Measurements from ENCODE around the gene UBXN6.
A peak's percentile ranks its signal among the peaks of the same experiment; 100 is the strongest.

The UBXN6 gene

GRCh38 chr19:4493104-4493928 is 35.7 kb upstream of the UBXN6 start:
- DNase-seq, result no peak

DNA sequence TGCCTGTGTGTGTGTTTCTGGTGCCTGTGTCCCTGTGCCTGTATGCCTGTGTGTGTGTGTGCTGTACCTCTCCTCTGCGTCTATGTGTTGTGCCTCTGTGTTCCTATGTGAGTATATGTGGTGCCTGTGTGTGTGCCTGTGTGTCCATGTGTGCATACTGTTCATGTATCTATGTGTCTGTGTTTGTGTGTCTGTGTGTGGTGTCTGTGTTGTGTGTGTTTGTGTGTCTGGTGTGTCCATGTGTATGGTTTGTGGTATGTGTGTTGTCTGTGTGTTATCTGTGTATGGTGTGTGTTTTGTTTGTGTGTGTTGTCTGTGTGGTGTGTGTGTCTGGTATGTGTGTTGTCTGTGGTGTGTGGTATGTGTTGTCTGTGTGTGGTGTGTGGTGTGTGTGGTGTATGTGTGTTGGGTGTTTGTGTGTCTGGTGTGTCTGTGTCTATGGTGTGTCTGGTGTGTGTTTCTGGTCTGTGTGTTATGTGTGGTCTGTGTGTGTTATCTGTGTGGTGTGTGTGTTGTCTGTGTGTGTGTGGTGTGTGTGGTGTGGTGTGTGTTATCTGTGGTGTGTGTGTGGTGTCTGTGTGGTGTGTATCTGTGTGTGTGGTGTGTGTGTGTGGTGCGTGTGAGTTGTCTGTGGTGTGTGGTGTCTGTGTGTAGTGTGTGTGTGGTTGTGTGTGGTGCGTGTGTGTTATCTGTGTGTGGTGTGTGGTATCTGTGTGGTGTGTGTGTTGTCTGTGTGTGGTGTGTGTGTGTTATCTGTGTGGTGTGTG is 34.9 kb upstream of the UBXN6 start:
- DNase-seq, result no peak

- no peak for DNase-seq
These were observed 33.9 kb upstream of the UBXN6 start for GRCh38 chr19:4491446-4491845.

DNA sequence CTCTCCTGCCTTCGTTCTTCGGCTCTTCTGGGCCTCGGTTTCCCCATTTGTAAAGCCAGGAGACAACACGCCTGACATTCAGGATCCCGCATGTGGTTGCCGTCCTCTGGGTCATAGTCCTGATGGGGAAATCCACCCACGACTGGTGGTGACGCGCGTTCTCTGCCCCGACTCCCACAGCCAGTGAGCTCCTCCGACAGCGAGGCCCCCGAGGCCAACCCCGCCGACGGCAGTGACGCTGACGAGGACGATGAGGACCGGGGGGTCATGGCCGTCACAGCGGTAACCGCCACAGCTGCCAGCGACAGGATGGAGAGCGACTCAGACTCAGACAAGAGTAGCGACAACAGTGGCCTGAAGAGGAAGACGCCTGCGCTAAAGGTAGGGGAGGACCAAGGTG is 30.9 kb upstream of the UBXN6 start:
- DNase-seq, result no peak

DNA sequence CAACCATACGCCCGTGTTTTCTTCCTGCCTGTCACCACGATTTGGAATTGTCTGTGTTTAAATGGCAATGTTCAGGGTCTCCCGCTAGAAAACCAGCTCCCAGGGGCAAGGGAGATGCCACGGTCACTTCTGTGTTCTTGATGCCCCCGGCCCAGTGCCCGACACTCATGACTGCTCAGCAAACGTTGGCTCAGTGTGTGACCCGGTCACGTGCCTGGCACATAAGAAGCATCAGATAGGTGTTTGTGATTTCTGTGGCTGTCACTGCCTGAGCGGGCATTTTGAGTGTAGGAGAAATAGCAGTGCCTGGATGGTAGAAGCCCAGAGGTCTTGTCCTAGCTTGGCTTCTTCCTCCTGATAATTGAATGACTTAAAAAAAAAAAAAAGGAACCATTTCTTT is 30.0 kb upstream of the UBXN6 start:
- DNase-seq, result no peak

- DNase-seq, result no peak
These were observed 25.8 kb upstream of the UBXN6 start for GRCh38 chr19:4483385-4483784.

GRCh38 chr19:4482721-4483364 is 25.2 kb upstream of the UBXN6 start:
- no peak for DNase-seq

DNA sequence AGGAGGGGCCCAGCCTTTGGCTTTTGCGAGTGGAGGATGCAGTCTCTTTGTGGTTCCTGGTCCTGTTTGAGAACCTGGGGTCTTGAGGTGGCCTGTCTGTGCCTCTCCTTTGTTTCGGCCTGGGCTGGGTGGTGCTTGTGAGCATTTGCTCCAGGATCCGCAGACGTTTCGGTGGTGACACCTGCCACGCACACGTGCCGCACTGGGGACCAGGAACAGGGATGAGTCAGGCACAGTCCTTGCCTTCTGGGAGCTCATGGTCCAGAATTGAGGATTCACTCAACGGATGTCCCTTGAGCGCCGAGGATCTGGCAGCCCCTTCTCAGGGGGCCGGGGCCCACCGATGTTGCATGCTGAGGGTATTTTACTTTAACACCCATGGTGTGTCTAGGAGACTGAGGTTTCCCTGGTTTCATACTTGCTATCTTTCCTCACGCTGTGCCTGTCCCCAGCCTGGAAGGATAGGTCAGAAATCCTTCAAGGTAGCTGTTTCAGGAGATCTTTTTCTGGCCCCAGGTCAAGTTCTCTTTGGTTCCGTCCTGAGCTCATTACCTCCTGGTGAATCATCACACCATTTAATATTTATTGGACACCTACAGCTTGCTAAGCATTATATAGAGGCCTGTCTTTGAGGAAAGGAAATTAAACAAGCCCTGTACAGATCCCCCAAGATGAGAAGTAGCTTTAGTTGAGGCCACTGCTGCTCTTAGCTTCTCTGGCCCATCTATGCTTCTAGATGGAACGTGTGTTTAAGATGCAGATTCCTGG is 19.6 kb upstream of the UBXN6 start:
- DNase-seq, result no peak

- peak; percentile 61 for DNase-seq
These were observed 17.0 kb upstream of the UBXN6 start for GRCh38 chr19:4474514-4475022.

GRCh38 chr19:4473763-4474513 is 16.3 kb upstream of the UBXN6 start:
- no peak for DNase-seq

GRCh38 chr19:4473011-4473762 is 15.6 kb upstream of the UBXN6 start:
- DNase-seq, result no peak

GRCh38 chr19:4472174-4472974 is 14.8 kb upstream of the UBXN6 start, which contains the start of gene HDGFL2:
TSS of gene HDGFL2 (plus strand) at chr19:4472297. CDS start at chr19:4472351, 54 bp downstream.
- no peak for DNase-seq

DNA sequence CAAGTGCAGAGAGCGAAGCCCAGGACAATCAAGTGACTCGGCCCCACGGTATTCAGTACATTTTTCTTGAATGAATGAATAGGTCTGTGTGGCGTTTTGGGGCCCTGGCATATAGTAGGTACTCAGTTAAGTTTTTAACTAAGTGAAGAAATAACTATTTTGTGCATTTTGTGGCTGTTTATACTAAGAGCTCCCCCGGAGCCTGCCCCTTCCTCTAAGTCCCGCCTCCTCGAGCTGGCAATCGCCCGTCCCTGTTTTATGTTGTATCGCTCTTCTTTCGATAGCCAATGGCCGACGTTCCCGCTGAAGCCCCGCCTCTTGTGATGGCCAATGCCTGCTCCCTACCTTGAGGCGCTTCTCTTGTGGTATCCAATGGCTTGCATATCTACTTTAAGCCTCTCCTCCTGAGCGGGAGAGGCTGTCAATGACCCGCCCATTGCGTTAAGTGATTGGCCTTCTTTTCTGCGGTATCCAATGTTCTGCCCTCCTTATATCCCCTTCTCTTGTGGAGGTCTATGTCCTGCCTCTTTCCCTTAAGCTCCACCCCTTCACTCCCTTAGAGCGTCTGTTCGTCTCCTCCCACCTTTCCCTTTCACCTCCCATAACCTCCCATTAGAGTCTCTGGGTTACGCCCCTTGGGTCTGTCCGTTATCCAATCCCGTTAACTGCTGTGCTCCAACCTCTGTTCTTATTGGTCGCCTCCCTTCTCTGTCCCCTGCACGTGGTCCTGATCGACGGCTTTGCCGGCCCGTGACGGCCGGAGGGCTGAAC is 14.0 kb upstream of the UBXN6 start:
- peak; percentile 100 for DNase-seq

DNA sequence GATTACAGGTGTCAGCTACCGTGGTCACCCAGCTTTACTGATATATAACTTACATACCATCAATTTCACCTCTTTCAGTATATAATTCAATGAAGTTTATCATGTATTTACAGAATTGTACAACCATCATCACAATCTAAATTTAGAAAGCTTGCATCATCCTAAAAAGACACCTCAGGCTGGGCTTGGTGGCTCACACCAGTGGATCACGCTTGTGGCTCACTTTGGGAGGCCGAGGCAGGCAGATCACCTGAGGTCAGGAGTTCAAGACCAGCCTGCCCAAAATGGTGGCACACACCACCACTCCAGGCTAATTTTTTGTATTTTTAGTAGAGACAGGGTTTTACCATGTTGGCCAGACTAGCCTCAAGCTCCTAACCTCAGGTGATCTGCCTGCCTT is 10.2 kb upstream of the UBXN6 start:
- no peak for DNase-seq

DNA sequence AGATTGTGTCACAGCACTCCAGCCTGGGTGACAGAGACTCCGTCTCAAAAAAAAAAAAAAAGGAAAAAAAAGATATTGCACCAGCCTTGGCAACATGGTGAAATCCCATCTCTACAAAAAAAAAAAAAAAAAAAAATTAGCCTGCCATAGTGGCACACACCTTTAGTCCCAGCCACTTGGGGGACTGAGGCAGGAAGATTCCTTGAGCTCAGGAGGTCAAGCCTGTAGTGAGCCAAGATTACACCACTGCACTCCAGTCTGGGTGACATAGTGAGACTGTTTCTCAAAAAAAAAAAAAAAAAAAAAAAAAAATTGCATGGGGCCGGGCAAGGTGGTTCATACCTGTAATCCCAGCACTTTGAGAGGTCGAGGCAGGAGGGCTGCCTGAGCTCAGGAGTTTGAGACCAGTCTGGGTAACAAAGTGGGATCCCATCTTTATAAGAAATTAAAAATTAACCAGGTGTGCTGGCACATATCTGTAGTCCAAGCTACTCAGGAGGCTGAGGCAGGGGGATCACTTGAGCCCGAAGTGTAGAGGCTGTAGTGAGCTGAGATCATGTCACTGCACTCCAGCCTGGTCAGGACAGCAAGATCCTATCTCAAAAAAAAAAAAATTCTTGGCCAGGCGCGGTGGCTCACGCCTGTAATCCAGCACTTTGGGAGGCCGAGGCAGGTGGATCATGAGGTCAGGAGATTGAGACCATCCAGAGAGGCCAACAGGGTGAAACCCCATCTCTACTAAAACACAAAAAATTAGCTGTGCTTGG is 7.4 kb upstream of the UBXN6 start:
- no peak for DNase-seq

- no peak for DNase-seq
These were observed 546 bp downstream of the UBXN6 start for GRCh38 chr19:4456843-4457653.

- DNase-seq, result peak; percentile 47
These were observed 1.1 kb downstream of the UBXN6 start for GRCh38 chr19:4456476-4456842.
